GM19238 (cell line): ENCODE data around the gene PXT1.
A peak's percentile ranks its signal among the peaks of the same experiment; 100 is the strongest.
"Not testable (repeated sequence)": the region's sequence is repeated elsewhere in the genome, so short reads cannot be mapped to it uniquely, and the experiment has no call there.

Experiments
- DNase-seq: peaks from one replicate; pipeline ENCODE4 v3.0.0; 2011; ENCODE audit warnings: low spot score; ENCODE audit not compliant: insufficient read length

PXT1 gene

DNA sequence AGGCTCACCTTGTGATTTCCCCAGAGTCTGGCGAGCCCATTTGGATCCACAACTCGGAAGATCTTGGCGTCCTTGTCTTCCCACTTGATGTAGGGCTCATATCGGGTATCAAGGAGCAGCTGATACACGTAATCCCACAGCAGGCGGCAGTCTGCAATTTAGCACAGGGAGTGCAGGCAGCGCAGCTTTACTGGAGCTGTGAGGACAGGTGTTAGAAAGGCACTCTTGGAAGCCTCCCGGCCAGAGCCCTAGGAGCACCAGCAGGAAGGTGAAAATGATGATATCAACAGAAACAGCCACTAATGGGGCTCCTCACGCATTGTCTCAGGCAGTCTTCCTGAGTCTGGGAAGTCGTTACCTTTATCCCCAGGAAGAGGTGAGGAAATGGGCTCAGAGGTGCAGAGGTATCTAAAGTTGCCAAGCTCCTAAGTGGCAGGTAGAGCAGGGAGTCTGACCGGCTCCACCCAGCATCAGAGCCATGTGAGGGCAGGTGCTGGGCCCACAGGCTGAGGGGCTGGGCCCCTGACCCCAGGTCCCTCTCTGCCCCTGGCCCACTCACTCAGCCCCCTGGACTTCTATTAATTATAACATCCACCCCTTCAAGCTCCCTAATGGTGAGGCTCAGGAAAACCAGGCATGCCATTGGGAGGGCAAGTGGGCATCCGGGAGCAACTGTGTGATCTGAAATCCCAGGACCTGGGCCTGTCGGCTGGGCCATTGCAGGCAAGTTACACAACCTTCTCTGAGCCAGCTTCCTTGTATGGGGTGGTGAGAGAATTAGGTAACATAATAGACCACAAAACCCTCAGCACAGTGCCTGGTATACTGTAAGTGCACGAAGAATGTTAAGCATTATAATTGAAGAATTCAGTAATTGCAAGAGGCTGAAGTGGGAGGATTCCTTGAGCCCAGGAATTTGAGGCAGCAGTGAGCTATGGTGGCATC, 73.5 kb downstream of the PXT1 start:
- DNase-seq: no peak

DNA sequence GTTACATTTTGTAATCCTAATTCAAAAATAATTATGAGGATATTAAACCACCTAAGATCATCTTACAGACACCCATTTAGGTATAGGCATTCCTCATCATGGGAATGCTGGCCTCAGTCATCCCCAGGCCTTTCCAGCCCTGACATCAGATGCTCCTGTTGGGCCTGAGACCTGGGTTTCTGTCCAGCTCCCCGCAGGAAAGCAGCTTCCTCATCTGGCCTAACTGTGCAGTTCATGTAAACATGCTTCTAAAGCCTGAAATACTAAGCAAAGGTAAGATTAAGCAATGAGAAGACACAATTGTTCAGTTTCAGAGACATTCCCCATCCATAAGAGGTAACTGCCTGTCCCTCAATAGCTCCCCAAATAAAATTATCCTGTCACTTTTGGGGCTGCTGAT, 74.2 kb downstream of the PXT1 start:
- no peak for DNase-seq

DNA sequence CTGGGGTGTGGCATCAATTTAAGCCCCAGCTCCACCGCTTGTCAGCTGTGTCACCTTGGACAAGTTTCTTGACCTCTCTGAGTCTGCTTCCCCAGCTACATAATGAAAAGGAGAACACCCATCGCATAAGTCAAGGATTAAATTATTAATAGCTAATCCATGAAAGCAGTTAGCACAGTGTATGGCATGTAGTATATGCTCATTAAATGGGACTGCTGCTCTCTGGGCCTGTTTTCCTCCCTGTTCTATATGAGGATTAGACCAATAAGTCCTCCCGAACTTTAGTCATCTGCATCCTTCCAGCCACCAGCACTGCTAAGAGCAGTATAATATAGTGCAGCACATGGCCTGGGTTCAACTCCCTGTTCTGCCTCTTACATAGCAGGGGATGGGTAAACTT, 74.9 kb downstream of the PXT1 start:
- no peak for DNase-seq

DNA sequence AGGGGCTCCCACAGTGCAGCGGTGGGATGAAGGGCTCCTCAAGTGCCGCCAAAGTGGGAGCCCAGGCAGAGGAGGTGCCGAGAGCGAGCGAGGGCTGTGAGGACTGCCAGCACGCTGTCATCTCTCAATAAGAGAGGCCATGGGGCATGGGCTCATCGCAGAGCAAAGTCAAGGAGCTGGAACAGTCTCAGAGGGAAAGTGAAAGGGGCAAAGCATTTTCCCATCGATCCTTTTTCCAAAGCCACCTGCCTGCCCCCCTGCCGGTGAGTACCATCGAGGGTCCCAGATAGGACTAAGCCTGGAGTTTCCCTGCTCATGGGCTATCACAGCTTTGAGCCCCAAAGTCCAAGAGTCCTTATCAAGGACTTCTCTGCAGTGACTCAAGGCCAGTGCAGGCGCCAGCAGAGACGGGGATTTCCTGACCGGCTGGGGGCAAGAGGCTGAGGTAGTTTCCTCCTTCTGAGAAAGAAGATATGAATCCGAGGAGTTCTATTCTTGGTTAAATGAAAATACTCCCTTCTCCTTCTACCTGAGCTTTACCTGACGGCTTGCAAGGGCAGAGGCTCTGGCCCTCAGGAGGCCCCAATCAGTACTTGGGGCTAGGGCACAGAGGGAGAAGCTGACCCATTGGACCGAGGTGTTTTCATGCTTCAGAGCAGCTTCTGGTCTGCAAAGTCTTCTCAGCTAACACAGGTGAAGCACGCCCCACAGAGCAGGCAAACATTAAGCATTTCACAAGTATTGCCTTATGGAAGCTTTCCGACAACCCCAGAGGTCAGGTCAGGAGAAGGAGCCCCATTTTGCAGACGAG, 77.8 kb downstream of the PXT1 start:
- no peak for DNase-seq

DNA sequence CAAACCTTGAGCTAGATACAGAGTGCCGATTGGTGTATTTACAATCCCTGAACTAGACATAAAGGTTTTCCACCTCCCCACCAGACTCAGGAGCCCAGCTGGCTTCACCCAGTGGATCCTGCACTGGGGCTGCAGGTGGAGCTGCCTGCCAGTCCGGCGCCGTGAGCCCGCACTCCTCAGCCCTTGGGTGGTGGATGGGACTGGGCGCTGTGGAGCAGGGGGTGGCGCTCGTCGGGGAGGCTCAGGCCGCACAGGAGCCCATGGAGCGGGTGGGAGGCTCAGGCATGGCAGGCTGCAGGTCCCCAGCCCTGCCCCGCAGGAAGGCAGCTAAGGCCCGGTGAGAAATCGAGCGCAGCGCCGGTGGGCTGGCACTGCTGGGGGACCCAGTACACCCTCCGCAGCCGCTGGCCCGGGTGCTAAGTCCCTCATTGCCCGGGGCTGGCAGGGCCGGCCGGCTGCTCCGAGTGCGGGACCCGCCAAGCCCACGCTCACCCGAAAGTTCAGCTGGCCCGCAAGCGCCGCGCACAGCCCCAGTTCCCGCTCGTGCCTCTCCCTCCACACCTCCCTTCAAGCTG, 78.5 kb downstream of the PXT1 start:
- DNase-seq: not testable (repeated sequence)

DNA sequence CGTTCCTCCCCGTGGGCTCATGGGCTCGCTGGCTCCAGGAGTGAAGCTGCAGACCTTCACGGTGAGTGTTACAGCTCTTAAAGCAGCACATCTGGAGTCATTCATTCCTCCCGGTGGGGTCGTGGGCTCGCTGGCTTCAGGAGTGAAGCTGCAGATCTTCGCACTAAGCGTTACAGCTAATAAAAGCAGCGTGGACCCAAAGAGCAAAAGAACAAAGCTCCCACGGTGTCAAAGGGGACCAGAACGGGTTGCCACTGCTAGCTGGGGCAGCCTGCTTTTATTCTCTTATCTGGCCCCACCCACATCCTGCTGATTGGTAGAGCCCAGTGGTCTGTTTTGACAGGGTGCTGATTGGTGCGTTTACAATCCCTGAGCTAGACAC, 79.3 kb downstream of the PXT1 start:
- DNase-seq: not testable (repeated sequence)

DNA sequence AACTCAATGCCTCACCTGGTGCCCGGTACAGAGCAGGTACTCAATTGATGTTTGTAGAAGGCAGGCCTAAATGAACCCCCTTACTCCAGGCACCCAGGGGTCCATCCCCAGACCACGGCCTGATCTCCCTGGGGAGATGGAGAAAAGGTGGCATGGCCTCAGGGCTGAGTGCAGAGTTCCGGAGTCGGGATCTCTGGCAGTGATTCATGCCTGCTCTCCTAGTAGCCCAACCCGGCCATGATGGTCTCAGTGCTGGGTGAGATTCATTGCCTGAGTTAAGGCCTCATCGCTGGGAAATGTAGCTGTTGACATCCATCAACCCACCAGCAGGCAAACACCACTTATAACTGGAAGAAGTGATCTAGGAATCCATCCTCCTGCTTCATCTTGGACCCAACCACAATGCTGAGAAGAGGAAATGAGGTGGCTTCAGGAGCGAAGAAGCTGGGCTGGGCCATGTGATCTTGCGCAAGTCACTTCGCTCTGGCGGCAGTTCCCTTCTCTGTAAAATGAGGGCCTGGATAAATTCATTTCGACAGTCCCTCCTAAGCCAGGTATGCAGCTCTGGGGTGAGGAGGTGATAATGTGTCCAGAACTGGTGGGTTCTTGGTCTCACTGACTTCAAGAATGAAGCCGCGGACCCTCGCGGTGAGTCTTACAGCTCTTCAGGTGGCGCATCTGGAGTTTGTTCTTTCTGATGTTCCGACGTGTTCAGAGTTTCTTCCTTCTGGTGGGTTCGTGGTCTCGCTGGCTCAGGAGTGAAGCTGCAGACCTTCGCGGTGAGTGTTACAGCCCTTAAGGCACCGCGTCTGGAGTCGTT, 79.9 kb downstream of the PXT1 start:
- DNase-seq: no peak

DNA sequence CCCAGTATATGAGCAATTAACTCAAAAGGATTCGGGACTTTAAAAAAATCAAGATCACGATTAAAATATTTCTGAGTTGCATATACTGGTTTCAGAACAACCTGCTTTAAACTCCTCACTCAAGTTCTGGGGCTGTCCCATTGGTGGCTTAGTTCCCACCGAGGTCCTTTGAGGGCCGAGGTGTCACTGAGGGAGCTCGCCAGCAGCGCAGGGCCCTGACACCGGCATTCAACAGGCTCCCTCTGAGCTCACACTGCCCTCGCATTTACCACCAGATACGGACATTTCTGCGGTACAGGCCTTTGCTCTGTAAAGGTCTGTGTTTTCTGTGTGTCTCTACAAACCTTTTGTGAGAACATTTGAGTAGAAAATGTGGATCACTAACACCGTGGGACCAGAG, 81.6 kb downstream of the PXT1 start:
- DNase-seq: no peak

DNA sequence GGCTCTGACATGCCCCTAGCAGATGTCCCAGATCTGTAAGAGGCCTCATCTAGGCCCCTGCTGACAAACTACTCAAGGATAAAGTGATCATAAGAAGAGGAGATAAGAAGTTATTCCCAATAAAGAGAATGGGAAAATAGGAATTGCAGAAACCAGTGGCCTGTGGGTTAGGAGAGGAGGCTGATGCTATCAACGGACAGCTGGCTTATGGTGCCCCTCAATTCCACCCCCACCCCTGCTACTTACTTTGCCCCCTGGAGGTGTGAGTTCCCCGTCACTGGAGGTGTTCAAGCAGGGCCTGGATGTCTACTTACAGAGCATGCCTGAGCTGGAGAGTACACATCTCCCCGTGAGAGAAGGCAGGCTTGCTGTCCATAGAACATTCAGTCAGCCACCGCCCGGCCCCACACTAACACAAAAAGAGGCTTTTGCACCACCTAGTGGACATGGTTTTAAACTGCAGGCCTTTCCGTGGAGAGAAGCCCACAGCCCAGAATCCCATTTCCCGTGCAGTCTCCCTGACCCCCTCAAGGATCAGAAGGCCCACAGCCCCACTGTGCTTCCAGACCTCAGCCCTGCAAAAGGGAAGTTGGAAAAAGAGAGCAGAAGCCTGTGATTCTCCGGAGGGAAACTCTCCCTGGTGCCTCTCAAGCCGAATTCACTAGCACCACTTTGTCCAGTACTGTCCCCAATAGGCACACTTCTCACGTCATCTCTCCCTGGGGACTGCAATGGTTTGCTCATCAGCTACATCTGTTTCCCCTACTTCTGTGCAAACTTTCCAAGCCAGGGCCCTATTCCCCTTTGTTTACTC, 82.2 kb downstream of the PXT1 start:
- peak; percentile 71 for DNase-seq

DNA sequence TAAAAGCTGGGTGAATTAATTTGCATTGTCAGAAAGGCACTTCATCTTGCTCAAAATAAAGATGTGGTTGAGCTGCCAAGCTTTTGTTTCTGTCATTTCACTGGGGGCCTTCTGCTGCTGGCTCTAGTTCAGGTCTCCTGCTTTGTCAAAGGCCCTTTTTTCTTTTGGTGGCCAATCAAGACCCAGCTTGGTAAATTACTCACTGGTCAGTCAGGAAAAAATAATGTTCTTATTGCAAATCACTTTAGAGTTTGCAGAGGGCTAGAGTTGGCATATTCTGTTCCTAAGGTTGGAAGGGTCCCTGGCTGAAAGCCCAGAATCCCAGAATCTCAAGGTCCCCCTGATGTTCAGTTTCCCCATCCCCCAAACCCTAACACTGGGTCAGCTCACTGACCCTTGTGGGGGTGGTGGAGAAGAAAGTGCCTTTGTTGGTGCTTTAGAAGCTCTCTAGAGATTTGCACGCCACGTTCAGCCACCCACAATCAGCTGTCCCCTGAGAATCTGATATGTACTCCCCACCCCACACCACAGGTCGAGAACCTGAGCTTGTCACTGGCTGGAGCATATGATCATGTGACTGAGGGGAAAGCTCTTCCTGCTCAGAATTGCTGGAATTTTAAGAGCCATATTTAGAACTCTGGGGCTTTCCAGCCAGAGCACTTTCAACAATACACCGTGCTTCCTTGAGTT, 84.3 kb downstream of the PXT1 start:
- DNase-seq: no peak

DNA sequence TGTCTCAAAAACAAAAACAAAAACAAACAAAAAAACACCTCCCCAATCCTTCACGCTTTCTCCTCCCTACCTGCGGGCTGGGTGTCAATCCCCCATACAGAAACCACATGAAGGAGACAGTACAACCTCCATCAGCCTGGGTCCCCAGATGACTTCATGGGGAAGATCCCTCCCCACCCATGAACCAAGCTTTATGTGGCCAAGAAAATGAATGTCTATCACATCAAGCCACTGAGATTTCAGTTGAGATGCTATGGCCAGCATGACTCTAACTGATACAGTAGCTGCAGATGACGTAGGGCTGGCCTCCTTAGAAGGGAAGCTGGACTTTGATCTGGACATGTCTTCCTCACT, 84.8 kb downstream of the PXT1 start:
- DNase-seq: no peak

DNA sequence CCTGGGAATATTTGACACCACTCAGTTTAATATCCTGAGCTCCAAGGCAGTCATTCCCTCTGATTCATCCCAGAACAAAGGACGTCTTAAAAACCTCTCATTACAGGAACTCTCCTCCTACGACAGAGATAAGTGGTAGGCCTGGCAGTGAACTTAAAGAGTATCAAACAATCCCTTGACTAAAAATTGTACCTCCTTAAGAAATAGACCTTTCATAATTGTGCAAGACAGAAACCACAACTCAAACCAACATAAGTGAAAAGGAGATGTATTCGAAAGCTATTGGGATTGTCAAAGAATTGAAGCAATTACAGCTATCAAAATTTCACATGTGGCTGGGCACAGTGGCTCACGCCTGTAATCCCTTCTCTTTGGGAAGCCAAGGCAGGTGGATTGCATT, 86.8 kb downstream of the PXT1 start:
- DNase-seq: no peak

DNA sequence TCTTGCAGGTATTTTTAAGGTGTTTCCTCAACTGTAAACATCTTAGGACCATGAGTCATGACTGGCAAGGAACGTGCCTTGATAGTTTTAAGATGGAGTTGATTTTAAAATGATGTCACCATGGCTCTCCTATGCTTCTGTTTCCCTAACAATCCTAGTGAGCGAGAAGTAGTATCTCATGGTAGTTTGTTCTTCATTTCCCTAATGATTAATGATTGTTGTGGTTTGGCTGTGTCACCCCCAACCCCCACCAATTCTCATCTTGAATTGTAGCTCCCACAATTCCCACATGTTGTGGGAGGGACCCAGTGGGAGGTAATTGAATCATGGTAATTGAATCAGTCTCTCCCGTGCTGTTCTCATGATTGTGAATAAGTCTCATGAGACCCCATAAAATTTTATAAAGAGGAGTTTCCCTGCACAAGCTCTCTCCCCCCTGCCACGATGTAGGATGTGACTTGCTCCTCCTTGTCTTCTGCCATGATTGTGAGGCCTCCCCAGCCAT, 89.2 kb downstream of the PXT1 start:
- DNase-seq: no peak

DNA sequence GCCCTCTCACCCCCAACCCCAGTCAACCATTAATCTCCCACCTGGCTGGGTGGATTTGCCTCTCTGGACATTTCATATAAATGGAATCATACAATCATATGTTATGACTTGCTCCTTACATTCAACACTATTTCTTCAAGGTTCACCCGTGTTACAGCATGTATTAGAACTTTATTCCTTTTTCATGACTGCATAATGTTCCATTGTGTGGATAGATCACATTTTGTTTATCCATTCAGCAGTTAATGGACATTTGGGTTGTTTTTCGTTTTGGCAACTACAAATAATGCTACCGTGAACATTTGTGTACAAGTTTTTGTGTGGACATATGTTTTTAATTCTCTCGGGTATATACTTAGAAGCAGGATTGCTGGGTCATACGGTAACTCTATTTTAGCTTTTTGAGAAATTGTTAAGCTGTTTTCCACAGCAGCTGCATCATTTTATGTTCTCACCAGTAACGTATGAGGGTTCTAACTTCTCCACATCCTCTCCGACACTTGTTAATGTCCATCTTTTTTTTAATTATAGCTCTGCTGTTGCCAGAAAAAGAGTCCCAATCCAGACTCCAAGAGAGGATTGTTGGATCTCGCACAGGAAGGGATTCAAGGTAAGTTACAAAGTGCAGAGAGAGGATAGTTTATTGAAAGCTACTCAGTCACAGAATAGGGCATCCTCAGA, 90.0 kb downstream of the PXT1 start:
- DNase-seq: no peak

DNA sequence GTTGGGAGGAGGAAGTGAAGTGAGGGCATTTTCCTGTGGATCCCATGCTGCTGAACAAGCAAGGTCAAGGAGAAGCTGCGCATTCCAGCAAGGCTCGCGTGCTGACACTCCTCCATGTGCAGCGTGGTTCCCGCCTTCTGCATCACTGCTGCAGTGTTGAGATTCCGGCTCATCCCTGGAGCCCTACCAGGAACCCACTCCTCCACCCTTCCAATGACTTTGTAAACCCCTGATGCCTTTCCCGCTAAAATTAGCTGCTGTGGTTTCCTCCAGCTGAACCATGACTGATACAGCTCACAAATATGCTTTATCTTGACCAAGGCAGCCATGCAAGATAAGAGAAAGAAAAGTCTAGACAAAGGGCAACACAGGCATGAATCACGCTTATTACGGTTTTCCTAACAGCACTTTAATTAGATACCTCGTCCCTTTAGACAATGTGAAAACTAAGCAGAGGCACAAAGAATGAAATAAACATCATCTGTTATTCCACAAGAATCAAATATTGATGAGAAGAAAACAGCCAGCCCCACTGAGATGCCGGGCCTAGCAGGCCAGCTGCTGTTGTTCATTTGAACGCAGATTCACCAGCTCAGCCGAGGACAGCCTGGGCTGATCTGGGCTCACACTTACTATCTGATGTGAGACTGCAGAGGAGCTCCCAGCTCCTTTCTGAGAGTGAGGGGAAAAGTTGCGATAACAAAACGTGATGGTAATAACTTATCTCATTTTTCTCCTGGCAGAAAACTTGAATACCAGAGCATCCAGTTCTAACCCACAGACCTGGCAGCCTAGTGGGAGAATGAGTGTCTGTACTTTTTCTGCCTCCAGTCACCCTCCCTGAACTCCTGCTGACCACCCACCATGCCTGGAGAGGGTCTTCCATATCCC, 91.7 kb downstream of the PXT1 start:
- DNase-seq: no peak

DNA sequence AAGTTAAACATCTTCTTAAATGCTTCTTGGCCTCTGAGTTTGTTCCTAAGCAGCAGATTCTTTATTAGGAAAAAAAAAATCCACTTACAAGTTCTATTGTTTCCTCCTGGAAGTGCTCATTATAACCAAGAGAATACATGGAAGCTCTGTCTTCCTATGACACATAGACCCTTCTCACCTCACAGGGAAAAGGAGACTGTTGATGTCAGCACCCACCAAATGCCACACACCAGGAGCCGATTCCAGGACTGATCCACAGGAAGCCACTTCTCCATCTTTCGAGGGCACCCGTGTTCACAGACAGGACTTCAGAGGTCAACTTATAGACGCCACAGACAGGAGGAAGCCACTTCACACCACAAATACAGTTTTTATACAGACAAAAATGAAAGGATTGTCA, 92.6 kb downstream of the PXT1 start:
- no peak for DNase-seq

DNA sequence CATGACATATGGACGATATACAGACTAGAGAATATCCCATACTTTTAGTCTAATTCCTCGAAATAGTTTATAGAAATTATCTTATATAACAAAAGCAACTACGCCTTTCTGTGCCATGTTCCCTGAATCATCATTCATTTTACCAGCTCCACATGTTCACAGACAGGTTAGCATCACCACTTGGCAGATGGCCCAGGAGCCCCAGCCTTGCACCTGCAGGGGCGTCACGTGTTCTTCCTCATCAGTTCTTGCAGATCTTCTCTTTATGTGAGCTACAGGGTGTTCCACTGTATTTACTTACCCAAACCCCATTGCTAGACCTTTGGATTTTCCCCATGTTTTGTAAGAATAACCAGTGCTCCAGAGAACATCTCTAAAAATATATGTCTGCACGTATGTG, 93.4 kb downstream of the PXT1 start:
- DNase-seq: no peak

DNA sequence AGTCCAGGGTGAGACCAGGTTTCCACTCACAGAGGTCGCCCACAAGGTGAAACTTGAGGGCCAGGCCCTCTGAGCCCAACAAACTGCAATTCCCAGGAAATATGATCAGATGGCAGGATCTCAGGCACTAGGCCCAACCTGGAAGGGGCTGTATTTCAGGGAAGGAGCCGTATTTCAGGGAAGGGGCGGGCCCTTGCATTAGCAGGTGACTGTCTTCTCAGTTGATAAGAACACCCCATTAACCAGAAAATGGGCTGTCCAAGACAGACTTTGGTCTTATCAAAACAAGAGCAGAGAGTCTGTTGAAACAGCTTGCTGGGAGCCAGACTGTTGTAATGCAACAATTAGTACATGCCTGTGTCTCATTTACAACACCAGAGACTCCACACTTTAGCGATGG, 95.0 kb downstream of the PXT1 start:
- no peak for DNase-seq
